Pancreas (tissue), 10 donors: ENCODE measurements around the gene JAK2. TPM values are rescaled to one million over a fixed set of nuclear protein-coding genes. Genes with fewer than 3 reads are reported as not detected.
A peak's percentile ranks its signal among the peaks of the same experiment; 100 is the strongest.

Source experiments
- ATAC-seq, 4 donors: fragments of 200-7000 bp; cut with Tn5 transposase; one replicate each; pipeline versions ENCODE4 v1.8.0 to v1.9.1; 2020; ENCODE audit warnings: mild to moderate bottlenecking in 4 of 4, moderate library complexity in 4 of 4
- DNase-seq, 6 donors: peaks; one replicate each; pipeline ENCODE4 v3.0.0-alpha.2; 2020
- FAIRE-seq: peaks from 2 replicates; lab custom pipeline; 2012; peaks lifted over from hg19 to GRCh38; lab: Jason Lieb, UNC
- H3K27ac ChIP-seq, 4 donors: fragments of 200-600 bp; sonication (generic); 1 replicate in 3 of 4; 2 replicates in 1 of 4; pipeline versions ENCODE4 v1.5.0 to v1.8.0; 2020
- H3K27me3 ChIP-seq, 4 donors: fragments of 200-600 bp; one replicate each; pipeline ENCODE4 v1.8.0; 2021
- H3K36me3 ChIP-seq, 3 donors: fragments of 200-600 bp; sonication (generic) in 1 of 3; one replicate each; pipeline versions ENCODE4 v1.5.0 to v1.8.0; 2020 to 2021
- H3K4me1 ChIP-seq, 3 donors: fragments of 200-600 bp; one replicate each; pipeline ENCODE4 v1.8.0; 2021
- H3K4me3 ChIP-seq, 4 donors: fragments of 200-600 bp; sonication (generic) in 2 of 4; one replicate each; pipeline versions ENCODE4 v1.5.0 to v1.8.0; 2020 to 2021
- H3K9me3 ChIP-seq, 4 donors: fragments of 200-600 bp; one replicate each; pipeline ENCODE4 v1.8.0; 2021
- WGBS, 2 donors: extraction: QIAGEN DNeasy Blood & Tissue Kit; methylation state at CpG; one replicate each; pipeline ENCODE4 v1.1.7; 2013; 5-methylcytosine and 5-hydroxymethylcytosine counted together
- intact Hi-C, 3 donors: fragments of 100-400 bp; cut with DNase I; formaldehyde crosslinking; loops; one replicate each; pipeline versions ENCODE4 v1.11.1 to v1.14.2; 2022
- polyA plus RNA-seq, 2 donors: library from polyadenylated mRNA; stranded (reverse); fragments of 200-250 nt; gene quantifications; one replicate each; pipeline ENCODE4 v1.2.3, GENCODE V29; 2013
- total RNA-seq, 6 donors: library from RNA; stranded (reverse); fragmentation: NEBNext Ultra II Directional in 4 of 6; extraction: Animal tissue kit (Norgen Biotek cat#: 25700) in 4 of 6; gene quantifications; one replicate each; pipeline versions ENCODE4 v1.2.1 to v1.2.4, GENCODE V29; 2021 to 2023
- TF ChIP-seq, protein P1 (sequence below), 4 donors: fragments of 200-600 bp; sonication (generic) in 3 of 4; IDR thresholded peaks; one replicate each; pipeline versions ENCODE4 v1.5.0 to v1.8.0; 2021; ENCODE audit warnings: antibody characterized with exemption in 4 of 4
- donor health status: healthy with polysubstance abuse.
- donor health status: DM: no; HTN: no; CAD: no; lungs with moderate emphysema.
- donor health status: DM: no; HTN: no; CAD: no.
- donor health status: control.
- donor health status: control.
- donor health status: Bipolar disorder and iron deficiency.
- donor health status: DM: yes; HTN: yes; CAD: no.
- donor health status: DM: no; HTN: no; CAD: no.
- donor health status: DM: no; HTN: no; CAD: no.
- donor health status: DM: yes; HTN: yes; CAD: no.

JAK2 gene
- total and polyA plus RNA-seq, 8 donors, result 1.7 to 9.1 (median 4.2) TPM

GRCh38 chr9:4983601-4984165, 1.4 kb upstream of the JAK2 start:
- Histone ChIP-seq H3K4me1 (peaks cover 7 to 32% (median 19%) of the 10 kb centered on the region in 3 donors), H3K27me3 (no peaks in the 10 kb centered on the region), H3K4me3 (peak overlapping the region in 2 of 4 donors; percentile 81 to 86), H3K36me3 (no peaks in the 10 kb centered on the region), H3K9me3 (no peaks in the 10 kb centered on the region), H3K27ac (peak overlapping the region; percentile 94 to 98 (median 96))
- no peak for ATAC-seq
- TF ChIP-seq, protein P1, sequence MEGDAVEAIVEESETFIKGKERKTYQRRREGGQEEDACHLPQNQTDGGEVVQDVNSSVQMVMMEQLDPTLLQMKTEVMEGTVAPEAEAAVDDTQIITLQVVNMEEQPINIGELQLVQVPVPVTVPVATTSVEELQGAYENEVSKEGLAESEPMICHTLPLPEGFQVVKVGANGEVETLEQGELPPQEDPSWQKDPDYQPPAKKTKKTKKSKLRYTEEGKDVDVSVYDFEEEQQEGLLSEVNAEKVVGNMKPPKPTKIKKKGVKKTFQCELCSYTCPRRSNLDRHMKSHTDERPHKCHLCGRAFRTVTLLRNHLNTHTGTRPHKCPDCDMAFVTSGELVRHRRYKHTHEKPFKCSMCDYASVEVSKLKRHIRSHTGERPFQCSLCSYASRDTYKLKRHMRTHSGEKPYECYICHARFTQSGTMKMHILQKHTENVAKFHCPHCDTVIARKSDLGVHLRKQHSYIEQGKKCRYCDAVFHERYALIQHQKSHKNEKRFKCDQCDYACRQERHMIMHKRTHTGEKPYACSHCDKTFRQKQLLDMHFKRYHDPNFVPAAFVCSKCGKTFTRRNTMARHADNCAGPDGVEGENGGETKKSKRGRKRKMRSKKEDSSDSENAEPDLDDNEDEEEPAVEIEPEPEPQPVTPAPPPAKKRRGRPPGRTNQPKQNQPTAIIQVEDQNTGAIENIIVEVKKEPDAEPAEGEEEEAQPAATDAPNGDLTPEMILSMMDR (IDR thresholded peaks at IDR 0.05), result no peak
- no peak for DNase-seq
- no peak for FAIRE-seq
- intact Hi-C loops, result loop anchor here in 1 of 3 donors (10.0 kb wide), 1 partner anchor 219 kb away; no protein-coding TSS in a partner anchor
- WGBS, 2 donors, result 31 to 36% methylated on average over 5 of the region's 5 CpGs

DNA sequence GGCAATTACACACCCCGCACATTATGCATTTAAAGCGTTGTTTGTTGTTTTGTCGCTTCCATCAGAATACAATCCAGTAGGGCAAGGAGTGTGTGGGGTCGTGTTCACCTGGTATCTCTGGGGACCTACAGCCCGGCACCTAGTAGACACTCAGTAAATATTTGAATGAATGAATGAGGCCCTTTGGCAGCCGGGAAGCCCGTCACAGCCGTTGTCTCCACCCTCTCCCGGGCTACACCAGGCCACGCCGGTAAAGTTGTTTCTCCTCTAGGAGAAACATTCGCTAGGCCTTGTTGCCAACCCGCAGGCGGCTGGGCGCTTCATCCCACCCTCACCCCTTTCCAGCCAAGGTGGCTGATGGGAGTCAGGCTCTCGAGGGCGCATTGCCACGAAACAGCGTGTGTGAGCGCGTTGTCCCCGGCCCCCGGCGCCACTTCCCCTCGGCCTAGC, 876 bp upstream of the JAK2 start:
- H3K27me3 ChIP-seq, result no peaks in the 10 kb centered on the region
- no peaks in the 10 kb centered on the region for H3K9me3 ChIP-seq
- peaks cover 7 to 35% (median 24%) of the 10 kb centered on the region in 3 donors for H3K4me1 ChIP-seq
- no peaks in the 10 kb centered on the region for H3K36me3 ChIP-seq
- no peak for DNase-seq
- no peak for FAIRE-seq
- ATAC-seq, result peak; percentile 7 to 34 (median 18)
- TF ChIP-seq, protein P1 (IDR thresholded peaks at IDR 0.05), result no peak
- 7% methylated on average over 25 of the region's 25 CpGs for WGBS, 2 donors
- peak overlapping the region; percentile 80 to 86 (median 82) for H3K4me3 ChIP-seq
- intact Hi-C loops, result loop anchor here in 1 of 3 donors (10.0 kb wide), 1 partner anchor 219 kb away; no protein-coding TSS in a partner anchor
- H3K27ac ChIP-seq, result peak overlapping the region; percentile 94 to 98 (median 96)

DNA sequence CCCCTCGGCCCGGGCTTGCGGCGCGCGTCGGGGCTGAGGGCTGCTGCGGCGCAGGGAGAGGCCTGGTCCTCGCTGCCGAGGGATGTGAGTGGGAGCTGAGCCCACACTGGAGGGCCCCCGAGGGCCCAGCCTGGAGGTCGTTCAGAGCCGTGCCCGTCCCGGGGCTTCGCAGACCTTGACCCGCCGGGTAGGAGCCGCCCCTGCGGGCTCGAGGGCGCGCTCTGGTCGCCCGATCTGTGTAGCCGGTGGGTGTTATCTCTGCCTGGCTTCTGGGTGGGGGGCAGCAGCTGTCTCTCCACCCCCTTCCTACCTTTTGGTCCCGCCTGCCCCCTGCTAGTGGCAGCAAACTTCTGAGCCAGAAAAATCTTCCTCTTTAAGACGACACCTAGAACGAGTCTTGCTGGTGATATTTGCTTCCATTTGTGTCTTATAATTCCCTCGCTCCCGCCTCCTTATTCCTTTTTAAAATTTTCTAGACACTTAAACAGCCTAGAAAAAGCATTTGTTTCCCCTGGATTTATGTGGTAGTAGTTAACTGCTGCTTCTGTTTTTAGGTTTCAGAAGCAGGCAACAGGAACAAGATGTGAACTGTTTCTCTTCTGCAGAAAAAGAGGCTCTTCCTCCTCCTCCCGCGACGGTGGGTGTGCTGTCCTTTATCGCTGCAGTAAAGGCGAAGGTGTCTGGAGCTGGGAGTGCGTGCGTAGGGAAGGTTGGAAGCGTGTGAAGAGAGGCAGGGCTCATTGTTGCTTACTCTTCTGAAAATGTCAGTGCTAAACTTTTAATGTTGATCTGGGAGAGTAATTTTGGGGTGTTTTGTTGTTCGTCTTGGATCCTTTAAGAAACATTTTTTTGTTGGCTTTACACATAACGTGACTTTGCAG, 554 bp downstream of the JAK2 start:
- intact Hi-C loops, result loop anchor here in 1 of 3 donors (10.0 kb wide), 1 partner anchor 221 kb away; no protein-coding TSS in a partner anchor
- H3K36me3 ChIP-seq, result no peaks in the 10 kb centered on the region
- DNase-seq (peak in 4 of 6 donors; percentile 15 to 56 (median 38)), ATAC-seq (peak in 3 of 4 donors; percentile 19 to 22 (median 21)), FAIRE-seq (no peak)
- 0% methylated on average over 35 to 42 of the region's 42 CpGs for WGBS, 2 donors
- H3K4me3 ChIP-seq, result peak overlapping the region; percentile 80 to 86 (median 82)
- H3K27me3 ChIP-seq, result no peaks in the 10 kb centered on the region
- no peaks in the 10 kb centered on the region for H3K9me3 ChIP-seq
- peaks cover 7 to 35% (median 29%) of the 10 kb centered on the region in 3 donors for H3K4me1 ChIP-seq
- H3K27ac ChIP-seq, result peak overlapping the region; percentile 94 to 98 (median 96)
- TF ChIP-seq, protein P1 (IDR thresholded peaks at IDR 0.05), result no peak

GRCh38 chr9:4986296-4986695, 1.2 kb downstream of the JAK2 start:
- intact Hi-C loops, result loop anchor here in 1 of 3 donors (10.0 kb wide), 1 partner anchor 221 kb away; no protein-coding TSS in a partner anchor
- Histone ChIP-seq H3K9me3 (no peaks in the 10 kb centered on the region), H3K4me3 (peak overlapping the region; percentile 80 to 86 (median 82)), H3K36me3 (no peaks in the 10 kb centered on the region), H3K4me1 (peaks cover 7 to 35% (median 29%) of the 10 kb centered on the region in 3 donors), H3K27me3 (no peaks in the 10 kb centered on the region), H3K27ac (peak overlapping the region in 3 of 4 donors; percentile 94 to 98 (median 98))
- no peak for DNase-seq
- TF ChIP-seq, protein P1 (IDR thresholded peaks at IDR 0.05), result no peak
- no peak for ATAC-seq
- WGBS, 2 donors, result 4 to 6% methylated on average over 3 of the region's 3 CpGs
- no peak for FAIRE-seq
